ENCODE data around the gene ATP6V1C2.

DNA sequence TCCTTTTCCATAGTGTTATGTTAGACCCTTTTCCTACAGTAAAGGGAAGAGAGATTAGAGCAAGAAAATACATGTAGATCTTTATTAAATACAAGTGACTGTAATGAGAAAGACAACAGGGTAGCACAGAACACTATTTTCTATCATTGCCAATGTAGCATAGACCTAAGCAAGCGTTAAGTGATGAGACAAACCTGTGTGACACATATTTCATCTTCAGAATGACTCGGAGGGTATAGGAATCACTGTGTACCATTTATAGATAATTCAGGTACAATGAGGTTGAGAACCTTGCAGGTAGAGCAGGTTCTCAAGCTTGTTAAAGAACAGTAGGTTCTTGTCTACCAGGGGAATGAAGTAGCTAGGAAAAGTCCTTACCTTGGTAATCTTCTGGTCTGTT is 75.3 kb downstream of the ATP6V1C2 start:
- no peak for TF ChIP-seq TAF1 (IDR thresholded peaks at IDR 0.05; ENCODE audit: low read depth)
- TF ChIP-seq, protein P1, sequence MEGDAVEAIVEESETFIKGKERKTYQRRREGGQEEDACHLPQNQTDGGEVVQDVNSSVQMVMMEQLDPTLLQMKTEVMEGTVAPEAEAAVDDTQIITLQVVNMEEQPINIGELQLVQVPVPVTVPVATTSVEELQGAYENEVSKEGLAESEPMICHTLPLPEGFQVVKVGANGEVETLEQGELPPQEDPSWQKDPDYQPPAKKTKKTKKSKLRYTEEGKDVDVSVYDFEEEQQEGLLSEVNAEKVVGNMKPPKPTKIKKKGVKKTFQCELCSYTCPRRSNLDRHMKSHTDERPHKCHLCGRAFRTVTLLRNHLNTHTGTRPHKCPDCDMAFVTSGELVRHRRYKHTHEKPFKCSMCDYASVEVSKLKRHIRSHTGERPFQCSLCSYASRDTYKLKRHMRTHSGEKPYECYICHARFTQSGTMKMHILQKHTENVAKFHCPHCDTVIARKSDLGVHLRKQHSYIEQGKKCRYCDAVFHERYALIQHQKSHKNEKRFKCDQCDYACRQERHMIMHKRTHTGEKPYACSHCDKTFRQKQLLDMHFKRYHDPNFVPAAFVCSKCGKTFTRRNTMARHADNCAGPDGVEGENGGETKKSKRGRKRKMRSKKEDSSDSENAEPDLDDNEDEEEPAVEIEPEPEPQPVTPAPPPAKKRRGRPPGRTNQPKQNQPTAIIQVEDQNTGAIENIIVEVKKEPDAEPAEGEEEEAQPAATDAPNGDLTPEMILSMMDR (IDR thresholded peaks at IDR 0.05; ENCODE audit: poor library complexity, severe bottlenecking), result no peak

Measured in neural cell (in vitro differentiated cells).